ENCODE measurements around the gene FAM120A. TPM values are rescaled to one million over a fixed set of nuclear protein-coding genes. Genes with fewer than 3 reads are reported as not detected.

The FAM120A gene
- total RNA-seq, 1 donor, result 185 TPM

DNA sequence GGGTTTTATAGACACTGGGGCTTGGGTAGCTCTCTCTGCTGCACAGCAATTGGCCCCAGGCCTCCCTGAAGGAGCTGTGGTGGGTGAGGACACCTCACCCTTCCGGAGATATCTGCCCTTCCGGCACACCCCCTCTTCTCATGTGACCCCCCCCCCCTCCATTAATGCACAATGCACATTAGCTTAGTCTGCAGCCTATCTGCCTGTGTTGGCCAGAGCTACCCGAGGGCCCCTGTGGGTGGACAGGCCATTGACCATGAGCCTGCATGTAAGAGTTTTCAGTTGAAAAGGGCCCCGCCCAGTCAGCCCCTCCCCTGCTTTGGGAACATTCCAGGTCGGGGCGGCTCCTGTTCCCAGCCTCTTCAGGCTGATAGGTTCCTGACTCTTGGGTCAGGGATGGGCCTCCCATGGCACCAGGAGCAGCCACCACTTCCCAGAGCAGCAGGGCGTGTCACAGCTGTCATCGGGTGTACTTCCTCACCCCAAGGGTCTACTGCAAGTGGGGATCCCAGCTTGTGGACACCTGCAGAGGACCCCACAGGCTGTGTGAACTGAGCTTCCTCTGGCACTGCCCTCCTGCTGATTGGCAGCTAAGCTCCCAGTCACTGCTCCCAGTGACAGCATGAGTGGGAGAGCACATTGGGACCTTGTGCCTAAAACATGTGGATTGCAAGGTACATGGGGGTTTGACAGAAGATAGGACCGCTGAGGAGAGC lies 142.7 kb downstream of the FAM120A start:
- H3K4me3 ChIP-seq (ENCODE audit: low read depth, low read length), result no peak overlapping the region
- DNase-seq (ENCODE audit: low read depth), result peak; percentile 40
- TF ChIP-seq, protein P1, sequence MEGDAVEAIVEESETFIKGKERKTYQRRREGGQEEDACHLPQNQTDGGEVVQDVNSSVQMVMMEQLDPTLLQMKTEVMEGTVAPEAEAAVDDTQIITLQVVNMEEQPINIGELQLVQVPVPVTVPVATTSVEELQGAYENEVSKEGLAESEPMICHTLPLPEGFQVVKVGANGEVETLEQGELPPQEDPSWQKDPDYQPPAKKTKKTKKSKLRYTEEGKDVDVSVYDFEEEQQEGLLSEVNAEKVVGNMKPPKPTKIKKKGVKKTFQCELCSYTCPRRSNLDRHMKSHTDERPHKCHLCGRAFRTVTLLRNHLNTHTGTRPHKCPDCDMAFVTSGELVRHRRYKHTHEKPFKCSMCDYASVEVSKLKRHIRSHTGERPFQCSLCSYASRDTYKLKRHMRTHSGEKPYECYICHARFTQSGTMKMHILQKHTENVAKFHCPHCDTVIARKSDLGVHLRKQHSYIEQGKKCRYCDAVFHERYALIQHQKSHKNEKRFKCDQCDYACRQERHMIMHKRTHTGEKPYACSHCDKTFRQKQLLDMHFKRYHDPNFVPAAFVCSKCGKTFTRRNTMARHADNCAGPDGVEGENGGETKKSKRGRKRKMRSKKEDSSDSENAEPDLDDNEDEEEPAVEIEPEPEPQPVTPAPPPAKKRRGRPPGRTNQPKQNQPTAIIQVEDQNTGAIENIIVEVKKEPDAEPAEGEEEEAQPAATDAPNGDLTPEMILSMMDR (IDR thresholded peaks at IDR 0.05; ENCODE audit: insufficient read depth, low read depth, low read length), result no peak

DNA sequence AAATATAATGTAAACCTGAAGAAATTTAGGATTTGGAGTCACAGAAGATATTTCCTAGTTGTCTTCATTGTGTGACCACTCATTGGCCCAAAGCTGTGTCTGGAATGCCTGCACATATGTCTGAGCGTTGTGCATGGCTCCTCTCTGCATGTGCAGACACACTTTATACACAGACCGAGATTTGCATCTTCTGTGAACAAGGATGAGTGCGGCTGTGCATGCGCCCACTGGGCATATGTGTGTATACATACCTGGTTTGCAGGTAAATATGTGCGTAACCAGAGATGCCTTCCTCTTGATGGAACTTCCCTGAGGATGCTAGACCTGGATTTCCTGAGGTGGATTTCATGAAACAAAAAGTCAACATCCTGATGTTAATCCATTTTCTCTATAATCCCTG lies 144.0 kb downstream of the FAM120A start:
- no peak for DNase-seq (ENCODE audit: low read depth)
- no peak overlapping the region for H3K4me3 ChIP-seq (ENCODE audit: low read depth, low read length)
- TF ChIP-seq, protein P1 (IDR thresholded peaks at IDR 0.05; ENCODE audit: insufficient read depth, low read depth, low read length), result no peak

DNA sequence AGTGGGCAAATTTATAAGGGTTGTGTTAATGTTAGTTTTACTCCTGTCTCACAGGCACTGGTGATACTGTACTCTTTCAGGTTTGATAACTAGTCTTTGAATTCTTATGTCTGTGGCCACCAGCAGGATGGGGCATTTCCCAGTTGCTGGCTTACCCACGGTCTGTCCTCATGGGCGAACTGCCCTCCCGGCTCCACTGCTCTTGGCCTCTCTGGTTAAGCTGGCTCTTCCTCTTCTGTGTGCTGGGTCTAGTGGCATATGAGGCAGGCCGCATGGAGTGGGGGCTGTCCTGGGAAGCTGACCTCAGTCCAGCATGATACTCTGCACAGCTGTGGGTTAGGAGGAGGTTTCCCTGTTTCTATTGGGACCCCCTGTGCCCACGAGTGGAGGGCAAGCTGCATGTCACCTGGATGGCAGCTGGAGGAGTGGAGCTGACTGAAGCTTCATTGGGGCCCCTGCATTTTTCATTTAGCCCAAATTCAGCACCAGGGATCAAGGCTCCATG lies 144.4 kb downstream of the FAM120A start:
- DNase-seq (ENCODE audit: low read depth), result no peak
- TF ChIP-seq, protein P1 (IDR thresholded peaks at IDR 0.05; ENCODE audit: insufficient read depth, low read depth, low read length), result no peak
- H3K4me3 ChIP-seq (ENCODE audit: low read depth, low read length), result no peak overlapping the region

DNA sequence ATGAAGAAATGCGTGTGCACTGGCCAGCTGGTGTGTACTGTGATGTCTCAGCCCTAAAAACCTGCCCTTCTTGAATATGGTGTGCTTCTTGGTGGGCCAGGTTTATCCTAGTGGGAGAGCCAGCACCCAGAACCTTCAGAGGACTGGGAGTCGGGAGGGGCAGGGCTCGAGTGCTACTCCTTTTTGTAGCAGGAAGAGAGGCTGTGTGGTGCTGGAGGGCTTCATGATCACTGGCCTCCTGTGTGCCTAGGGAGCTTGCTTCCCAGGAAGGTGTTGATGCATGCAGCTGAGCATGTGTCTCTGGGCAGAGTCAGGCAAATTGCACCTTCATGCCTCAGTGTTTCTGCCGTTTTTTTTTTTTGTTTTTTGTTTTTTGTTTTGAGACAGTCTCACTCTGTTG lies 144.9 kb downstream of the FAM120A start:
- no peak for DNase-seq (ENCODE audit: low read depth)
- TF ChIP-seq, protein P1 (IDR thresholded peaks at IDR 0.05; ENCODE audit: insufficient read depth, low read depth, low read length), result no peak
- H3K4me3 ChIP-seq (ENCODE audit: low read depth, low read length), result no peak overlapping the region

DNA sequence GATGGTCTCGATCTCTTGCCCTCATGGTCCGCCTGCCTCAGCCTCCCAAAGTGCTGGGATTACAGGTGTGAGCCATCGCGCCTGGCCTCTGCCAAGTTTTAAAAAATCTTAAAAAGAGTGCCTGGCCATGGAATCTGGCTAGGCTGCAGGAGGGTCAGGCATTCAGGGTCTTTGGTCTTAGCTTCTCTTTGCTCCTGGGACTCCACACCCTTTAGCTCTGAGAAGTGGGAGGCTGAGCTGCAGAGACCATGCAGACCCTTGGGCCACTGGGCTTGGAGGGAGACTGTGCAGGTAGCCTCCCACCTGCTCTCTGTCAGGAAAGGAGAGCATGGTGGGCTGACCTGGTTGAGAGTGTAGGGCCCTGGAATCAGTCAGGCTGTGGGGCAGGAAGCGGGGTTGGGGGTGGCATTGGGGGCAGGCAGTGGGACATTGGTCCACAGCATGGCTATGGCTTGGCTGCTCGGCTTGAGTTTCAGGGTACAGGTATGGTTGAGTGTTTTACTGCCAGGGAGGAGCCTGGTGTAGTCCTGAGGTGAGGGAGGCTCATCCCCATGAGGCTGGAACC lies 145.7 kb downstream of the FAM120A start:
- no peak overlapping the region for H3K4me3 ChIP-seq (ENCODE audit: low read depth, low read length)
- no peak for DNase-seq (ENCODE audit: low read depth)
- TF ChIP-seq, protein P1 (IDR thresholded peaks at IDR 0.05; ENCODE audit: insufficient read depth, low read depth, low read length), result no peak

DNA sequence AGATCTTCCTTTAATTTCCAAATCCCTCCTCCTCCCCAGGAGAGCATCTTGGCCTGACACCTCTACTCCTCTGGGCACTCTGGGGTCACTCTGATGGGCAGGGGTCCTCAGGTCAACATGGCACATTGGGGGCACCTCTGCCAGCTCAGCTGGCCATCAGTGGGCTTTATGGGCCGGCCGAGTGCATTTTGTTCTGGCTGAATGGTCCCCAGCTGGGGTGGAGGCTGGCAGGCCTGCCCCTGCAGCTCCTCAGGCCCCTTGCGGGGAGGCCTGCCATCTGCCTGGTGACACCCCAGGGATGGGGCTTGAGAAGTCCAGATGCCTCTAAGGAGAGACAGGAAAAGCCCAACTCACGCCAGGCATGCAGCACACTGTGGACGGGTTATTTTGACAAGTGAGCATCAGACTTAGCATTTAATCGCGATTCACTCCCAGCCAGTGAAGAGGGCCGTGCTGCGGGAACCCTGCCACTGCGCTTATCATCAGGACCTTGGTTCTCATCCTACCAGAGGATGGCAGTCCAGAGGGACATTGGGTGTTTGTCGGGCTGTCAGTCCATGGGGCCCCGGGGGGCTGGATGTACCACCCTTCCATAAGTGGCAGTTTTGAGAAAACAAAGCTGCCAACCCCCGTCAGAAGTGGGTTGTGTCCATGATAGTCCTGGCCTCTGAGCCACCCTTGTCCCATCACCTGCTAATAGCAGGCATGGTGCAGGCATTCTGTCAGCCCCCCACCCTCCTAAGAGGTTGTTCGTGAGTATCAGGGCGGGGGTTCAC lies 146.6 kb downstream of the FAM120A start:
- TF ChIP-seq, protein P1 (IDR thresholded peaks at IDR 0.05; ENCODE audit: insufficient read depth, low read depth, low read length), result no peak
- no peak overlapping the region for H3K4me3 ChIP-seq (ENCODE audit: low read depth, low read length)
- DNase-seq (ENCODE audit: low read depth), result no peak

Data from fibroblast of villous mesenchyme (primary cell).